Measurements from ENCODE around the gene FAM227B. TPM values are rescaled to one million over a fixed set of nuclear protein-coding genes. Genes with fewer than 3 reads are reported as not detected.
A peak's percentile ranks its signal among the peaks of the same experiment; 100 is the strongest.

The FAM227B gene
- total and polyA plus RNA-seq, 2 of the 13 experiments (the other 11 are each of a cell fraction or from before 2014, with no cell fraction given) = 1.9 to 2.6 TPM

GRCh38 chr15:49620658-49621368 is at the start of gene FAM227B, which contains the start of gene DTWD1 (continued):
- TF ChIP-seq HNF1B (CRISPR knock-in tag; IDR thresholded peaks at IDR 0.05) = peak; percentile 93
- TF ChIP-seq CREM (IDR thresholded peaks at IDR 0.05) = no peak; the same call in 1 of the 2 replicates
- TF ChIP-seq CREM (CRISPR knock-in tag; IDR thresholded peaks at IDR 0.05) = no peak
- peak; percentile 92 for TF ChIP-seq U2AF1 (optimal IDR thresholded peaks at IDR 0.05; ENCODE audit: low read depth, low read length)
- peak; percentile 79 for TF ChIP-seq FOSL2 (CRISPR knock-in tag; IDR thresholded peaks at IDR 0.05)
- TF ChIP-seq ZNF280B (CRISPR knock-in tag; IDR thresholded peaks at IDR 0.05; ENCODE audit: borderline replicate concordance) = peak; percentile 97
- peak; percentile 78 for TF ChIP-seq ATF3 (CRISPR knock-in tag; IDR thresholded peaks at IDR 0.05)
- peak; percentile 82 for TF ChIP-seq GABPA (IDR thresholded peaks at IDR 0.05; ENCODE audit: low read depth, low read length)
- peak; percentile 93 for TF ChIP-seq GABPA (CRISPR knock-in tag; IDR thresholded peaks at IDR 0.05; ENCODE audit: low read depth)
- peak; percentile 85; the same call in 1 of the 2 replicates for TF ChIP-seq FIP1L1 (IDR thresholded peaks at IDR 0.05; ENCODE audit: borderline replicate concordance, insufficient read depth, low read depth, low read length)
- peak; percentile 61 for TF ChIP-seq CREB1 (IDR thresholded peaks at IDR 0.05)
- TF ChIP-seq CREB1 (CRISPR knock-in tag; IDR thresholded peaks at IDR 0.05) = peak; percentile 86
- peak; percentile 91 for TF ChIP-seq SRSF1 (optimal IDR thresholded peaks at IDR 0.05; ENCODE audit: low read depth, low read length)
- TF ChIP-seq SIN3A (IDR thresholded peaks at IDR 0.05; ENCODE audit: borderline replicate concordance, low read depth, low read length) = peak; percentile 91
- peak; percentile 98 for TF ChIP-seq ZGPAT (CRISPR knock-in tag; IDR thresholded peaks at IDR 0.05)
- TF ChIP-seq ZBTB8A (CRISPR knock-in tag; IDR thresholded peaks at IDR 0.05; ENCODE audit: borderline replicate concordance, low read depth) = peak; percentile 59; the same call in 1 of the 2 replicates
- no peak for TF ChIP-seq ZNF138 (CRISPR knock-in tag; IDR thresholded peaks at IDR 0.05; ENCODE audit: low read depth)
- TF ChIP-seq AKNA (CRISPR knock-in tag; IDR thresholded peaks at IDR 0.05; ENCODE audit: borderline replicate concordance) = peak; percentile 61; the same call in 1 of the 2 replicates
- peak; percentile 99 for TF ChIP-seq POGZ (CRISPR knock-in tag; IDR thresholded peaks at IDR 0.05)

Measured in HepG2 (cell line).